Stimulated activated CD4-positive, alpha-beta T cell treated with anti-CD3 and anti-CD28 coated beads, Interleukin-4, amount 100 ng/mL, for 24 hours (primary cell): ENCODE results near the gene MAPKAP1.

Experiments
- DNase-seq: peaks from one replicate; pipeline ENCODE4 v3.0.0-alpha.2; 2020

The MAPKAP1 gene

GRCh38 chr9:125638239-125639045 lies 68.6 kb downstream of the MAPKAP1 start:
- no peak for DNase-seq

- no peak for DNase-seq
Observed at GRCh38 chr9:125637241-125637640, 69.8 kb downstream of the MAPKAP1 start.

GRCh38 chr9:125635888-125636287 lies 71.1 kb downstream of the MAPKAP1 start:
- DNase-seq = no peak

- no peak for DNase-seq
Observed at GRCh38 chr9:125634040-125634717, 72.8 kb downstream of the MAPKAP1 start.

- DNase-seq = no peak
Observed at GRCh38 chr9:125633116-125633745, 73.8 kb downstream of the MAPKAP1 start.

- DNase-seq = peak; percentile 64
Observed at GRCh38 chr9:125632321-125633115, 74.5 kb downstream of the MAPKAP1 start.

GRCh38 chr9:125631391-125632085 lies 75.5 kb downstream of the MAPKAP1 start:
- DNase-seq = peak; percentile 46

- no peak for DNase-seq
Observed at GRCh38 chr9:125630436-125630835, 76.6 kb downstream of the MAPKAP1 start.

GRCh38 chr9:125629446-125629845 lies 77.6 kb downstream of the MAPKAP1 start:
- no peak for DNase-seq

- no peak for DNase-seq
Observed at GRCh38 chr9:125626187-125626586, 80.8 kb downstream of the MAPKAP1 start.

- no peak for DNase-seq
Observed at GRCh38 chr9:125621170-125621569, 85.8 kb downstream of the MAPKAP1 start.

- no peak for DNase-seq
Observed at GRCh38 chr9:125620216-125620615, 86.8 kb downstream of the MAPKAP1 start.

- DNase-seq = no peak
Observed at GRCh38 chr9:125617087-125617486, 89.9 kb downstream of the MAPKAP1 start.

GRCh38 chr9:125613141-125613540 lies 93.9 kb downstream of the MAPKAP1 start:
- DNase-seq = no peak

GRCh38 chr9:125612616-125613015 lies 94.4 kb downstream of the MAPKAP1 start:
- DNase-seq = no peak

GRCh38 chr9:125611121-125611765 lies 95.8 kb downstream of the MAPKAP1 start:
- DNase-seq = no peak

GRCh38 chr9:125609744-125610143 lies 97.3 kb downstream of the MAPKAP1 start:
- DNase-seq = no peak

GRCh38 chr9:125608489-125609224 lies 98.4 kb downstream of the MAPKAP1 start:
- DNase-seq = no peak

GRCh38 chr9:125604196-125604595 lies 102.8 kb downstream of the MAPKAP1 start:
- no peak for DNase-seq

GRCh38 chr9:125603478-125604021 lies 103.5 kb downstream of the MAPKAP1 start:
- DNase-seq = no peak

GRCh38 chr9:125601961-125602360 lies 105.0 kb downstream of the MAPKAP1 start:
- no peak for DNase-seq
